HepG2 (cell line): ENCODE data around the gene SPSB1. TPM values are rescaled to one million over a fixed set of nuclear protein-coding genes. Genes with fewer than 3 reads are reported as not detected.
A peak's percentile ranks its signal among the peaks of the same experiment; 100 is the strongest.

Experiments
- ATF2 ChIP-seq: sonication (generic); formaldehyde crosslinking; IDR thresholded peaks from 2 replicates; pipeline ENCODE4 v1.4.0; 2020; ENCODE audit warnings: missing genetic modification reagents
- ETV5 ChIP-seq: IDR thresholded peaks from 2 replicates; pipeline ENCODE4 v1.6.1; 2018; ENCODE audit warnings: missing biosample characterization, missing genetic modification reagents, inconsistent platforms, borderline replicate concordance
- HBP1 ChIP-seq: IDR thresholded peaks from 2 replicates; pipeline ENCODE4 v1.6.1; 2016; ENCODE audit warnings: low read depth, control low read depth
- HNF4A ChIP-seq: sonication (generic); formaldehyde crosslinking; IDR thresholded peaks from 2 replicates; pipeline ENCODE4 v1.4.0; 2020; ENCODE audit warnings: missing genetic modification reagents
- KLF13 ChIP-seq: sonication (generic); formaldehyde crosslinking; IDR thresholded peaks from 2 replicates; pipeline ENCODE4 v1.4.0; 2020; ENCODE audit warnings: mild to moderate bottlenecking, missing genetic modification reagents
- MBD4 ChIP-seq: IDR thresholded peaks from 2 replicates; pipeline ENCODE4 v1.6.1; 2012; ENCODE audit warnings: low read length, inconsistent platforms, borderline replicate concordance
- MED13 ChIP-seq: sonication (generic); formaldehyde crosslinking; IDR thresholded peaks from 2 replicates; pipeline ENCODE4 v1.5.0; 2020; ENCODE audit warnings: missing genetic modification reagents
- MIER2 ChIP-seq: IDR thresholded peaks from 2 replicates; pipeline ENCODE4 v1.6.1; 2016; ENCODE audit warnings: missing biosample characterization, missing genetic modification reagents
- MXD3 ChIP-seq: IDR thresholded peaks from 2 replicates; pipeline ENCODE4 v1.6.1; 2016; ENCODE audit warnings: mild to moderate bottlenecking, missing biosample characterization, missing genetic modification reagents
- MYNN ChIP-seq: sonication (generic); formaldehyde crosslinking; IDR thresholded peaks from 2 replicates; pipeline ENCODE4 v1.4.0; 2020; ENCODE audit warnings: mild to moderate bottlenecking, low read depth, missing genetic modification reagents
- NFE2 ChIP-seq: sonication (generic); formaldehyde crosslinking; IDR thresholded peaks from 2 replicates; pipeline ENCODE4 v1.4.0; 2020; ENCODE audit warnings: missing genetic modification reagents
- NFYB ChIP-seq: sonication (generic); formaldehyde crosslinking; IDR thresholded peaks from 2 replicates; pipeline ENCODE4 v1.4.0; 2020; ENCODE audit warnings: missing genetic modification reagents
- NR2F1 ChIP-seq, 2 experiments: fragments of 450-650 bp in 1 of 2; formaldehyde crosslinking in 1 of 2; IDR thresholded peaks; 2 replicates each; pipeline versions ENCODE4 v1.5.0 to v1.6.1; 2016 to 2020; ENCODE audit warnings: mild to moderate bottlenecking in 1 of 2, missing compliant biosample characterization in 1 of 2, missing genetic modification reagents in 1 of 2, moderate library complexity in 1 of 2
- POLR2G ChIP-seq: fragments of 200-400 bp; formaldehyde crosslinking; IDR thresholded peaks from 2 replicates; pipeline ENCODE4 v1.6.1; 2018; ENCODE audit warnings: mild to moderate bottlenecking, low read depth, low read length, moderate library complexity
- REL ChIP-seq: sonication (generic); formaldehyde crosslinking; conservative IDR thresholded peaks from 2 replicates; pipeline ENCODE4 v1.8.0; 2022; ENCODE audit warnings: mild to moderate bottlenecking, missing genetic modification reagents, moderate library complexity
- SP4 ChIP-seq: sonication (generic); formaldehyde crosslinking; IDR thresholded peaks from 2 replicates; pipeline ENCODE4 v1.8.1; 2023; ENCODE audit warnings: mild to moderate bottlenecking, missing genetic modification reagents
- TBX2 ChIP-seq: sonication (generic); formaldehyde crosslinking; IDR thresholded peaks from 2 replicates; pipeline ENCODE4 v1.5.0; 2020; ENCODE audit warnings: missing genetic modification reagents, mild to moderate bottlenecking, borderline replicate concordance
- TEAD2 ChIP-seq: sonication (generic); formaldehyde crosslinking; IDR thresholded peaks from 2 replicates; pipeline ENCODE4 v1.9.0; 2021; ENCODE audit warnings: missing genetic modification reagents
- ZBTB7A ChIP-seq: sonication (generic); formaldehyde crosslinking; IDR thresholded peaks from 2 replicates; pipeline ENCODE4 v1.8.0; 2022; ENCODE audit warnings: mild to moderate bottlenecking, missing genetic modification reagents
- ZC3H13 ChIP-seq: sonication (generic); formaldehyde crosslinking; IDR thresholded peaks from 2 replicates; pipeline ENCODE4 v1.8.1; 2023; ENCODE audit warnings: mild to moderate bottlenecking, missing genetic modification reagents, moderate library complexity
- ZNF121 ChIP-seq: sonication (generic); formaldehyde crosslinking; IDR thresholded peaks from 2 replicates; pipeline ENCODE4 v1.5.0; 2020; ENCODE audit warnings: mild to moderate bottlenecking, missing genetic modification reagents
- ZNF556 ChIP-seq: sonication (generic); formaldehyde crosslinking; IDR thresholded peaks from 2 replicates; pipeline ENCODE4 v1.4.0; 2020; ENCODE audit warnings: mild to moderate bottlenecking, missing genetic modification reagents, borderline replicate concordance
- ZNF605 ChIP-seq: sonication (generic); formaldehyde crosslinking; IDR thresholded peaks from 2 replicates; pipeline ENCODE4 v1.8.0; 2022; ENCODE audit warnings: mild to moderate bottlenecking, missing genetic modification reagents
- ZNF788 ChIP-seq: sonication (generic); formaldehyde crosslinking; IDR thresholded peaks from 2 replicates; pipeline ENCODE4 v1.5.0; 2020; ENCODE audit warnings: mild to moderate bottlenecking, missing genetic modification reagents, borderline replicate concordance
- polyA plus RNA-seq, 8 experiments: library from polyadenylated mRNA; depleted of rRNA in 3 of 8; stranded (reverse) in 7 of 8; unstranded in 1 of 8; fragments of >200 nt; fragmentation: Illumina TruSeq in 4 of 8; extraction: Trizol in 4 of 8; gene quantifications; 2 replicates each; pipeline versions ENCODE4 v1.2.1 to v1.2.3, GENCODE V29; 2011 to 2016; ENCODE audit warnings: low read depth in 4 of 8, missing spikeins in 1 of 8, mixed read lengths in 1 of 8; ENCODE audit not compliant: insufficient read depth in 1 of 8
- total RNA-seq, 5 experiments: library from RNA; depleted of rRNA; stranded (reverse); fragments of >200 nt; fragmentation: Illumina TruSeq; extraction: Trizol; gene quantifications; 2 replicates each; pipeline ENCODE4 v1.2.3, GENCODE V29; 2016; ENCODE audit warnings: low read depth in 1 of 5
- TF ChIP-seq, protein P1 (sequence below): sonication (generic); formaldehyde crosslinking; conservative IDR thresholded peaks from 2 replicates; pipeline ENCODE4 v1.4.0; 2020; ENCODE audit warnings: missing genetic modification reagents
- TF ChIP-seq, protein P2 (sequence below): sonication (generic); formaldehyde crosslinking; IDR thresholded peaks from 2 replicates; pipeline ENCODE4 v1.4.0; 2020; ENCODE audit warnings: missing genetic modification reagents; ENCODE audit errors: not compliant biosample characterization

SPSB1 gene
- total and polyA plus RNA-seq, 2 of the 13 experiments (the other 11 are each of a cell fraction or from before 2014, with no cell fraction given), result 5.0 to 8.0 TPM

- TF ChIP-seq, protein P1, sequence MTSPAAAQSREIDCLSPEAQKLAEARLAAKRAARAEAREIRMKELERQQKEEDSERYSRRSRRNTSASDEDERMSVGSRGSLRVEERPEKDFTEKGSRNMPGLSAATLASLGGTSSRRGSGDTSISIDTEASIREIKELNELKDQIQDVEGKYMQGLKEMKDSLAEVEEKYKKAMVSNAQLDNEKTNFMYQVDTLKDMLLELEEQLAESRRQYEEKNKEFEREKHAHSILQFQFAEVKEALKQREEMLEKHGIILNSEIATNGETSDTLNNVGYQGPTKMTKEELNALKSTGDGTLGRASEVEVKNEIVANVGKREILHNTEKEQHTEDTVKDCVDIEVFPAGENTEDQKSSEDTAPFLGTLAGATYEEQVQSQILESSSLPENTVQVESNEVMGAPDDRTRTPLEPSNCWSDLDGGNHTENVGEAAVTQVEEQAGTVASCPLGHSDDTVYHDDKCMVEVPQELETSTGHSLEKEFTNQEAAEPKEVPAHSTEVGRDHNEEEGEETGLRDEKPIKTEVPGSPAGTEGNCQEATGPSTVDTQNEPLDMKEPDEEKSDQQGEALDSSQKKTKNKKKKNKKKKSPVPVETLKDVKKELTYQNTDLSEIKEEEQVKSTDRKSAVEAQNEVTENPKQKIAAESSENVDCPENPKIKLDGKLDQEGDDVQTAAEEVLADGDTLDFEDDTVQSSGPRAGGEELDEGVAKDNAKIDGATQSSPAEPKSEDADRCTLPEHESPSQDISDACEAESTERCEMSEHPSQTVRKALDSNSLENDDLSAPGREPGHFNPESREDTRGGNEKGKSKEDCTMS, result no peak
- TF ChIP-seq HBP1 (CRISPR knock-in tag) (no peak), ZBTB7A (0 out of 2 replicates have a peak, but pooled peaks have one; percentile 31), SP4 (no peak), ZC3H13 (CRISPR knock-in tag) (no peak), REL (no peak), ZNF556 (CRISPR knock-in tag) (no peak), MYNN (CRISPR knock-in tag) (no peak), NR2F1 (CRISPR knock-in tag; IDR thresholded peaks at IDR 0.05) (no peak), ZNF121 (CRISPR knock-in tag) (no peak), ZNF788 (CRISPR knock-in tag) (no peak), NFYB (CRISPR knock-in tag) (no peak), TEAD2 (CRISPR knock-in tag) (no peak), ZNF605 (CRISPR knock-in tag) (no peak), MED13 (CRISPR knock-in tag) (no peak), KLF13 (no peak), POLR2G (peak; percentile 62), MBD4 (no peak), ETV5 (CRISPR knock-in tag) (peak; percentile 11; the same call in 1 of the 2 replicates), TBX2 (CRISPR knock-in tag) (no peak), MXD3 (no peak), ATF2 (CRISPR knock-in tag) (no peak), HNF4A (CRISPR knock-in tag) (peak; percentile 82), MIER2 (CRISPR knock-in tag) (no peak), NFE2 (CRISPR knock-in tag) (no peak)
- TF ChIP-seq, protein P2, sequence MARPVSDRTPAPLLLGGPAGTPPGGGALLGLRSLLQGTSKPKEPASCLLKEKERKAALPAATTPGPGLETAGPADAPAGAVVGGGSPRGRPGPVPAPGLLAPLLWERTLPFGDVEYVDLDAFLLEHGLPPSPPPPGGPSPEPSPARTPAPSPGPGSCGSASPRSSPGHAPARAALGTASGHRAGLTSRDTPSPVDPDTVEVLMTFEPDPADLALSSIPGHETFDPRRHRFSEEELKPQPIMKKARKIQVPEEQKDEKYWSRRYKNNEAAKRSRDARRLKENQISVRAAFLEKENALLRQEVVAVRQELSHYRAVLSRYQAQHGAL (CRISPR knock-in tag), result no peak
Measured at GRCh38 chr1:9279172-9279840, 13.4 kb upstream of the SPSB1 start (continued).
